GM08714 (cell line): ENCODE measurements around the gene ZNF490.
"Not testable (repeated sequence)": the region's sequence is repeated elsewhere in the genome, so short reads cannot be mapped to it uniquely, and the experiment has no call there.

Experiments
- H3K4me3 ChIP-seq: fragments of 200-500 bp; sonication (Bioruptor generic); 2 replicates; pipeline ENCODE4 v1.5.1; 2014; ENCODE audit warnings: mild to moderate bottlenecking, low read length, inconsistent platforms
- ZNF274 ChIP-seq: IDR thresholded peaks from 2 replicates; pipeline ENCODE4 v1.6.1; 2012; ENCODE audit warnings: mild to moderate bottlenecking, low read depth, low read length

Gene ZNF490

DNA sequence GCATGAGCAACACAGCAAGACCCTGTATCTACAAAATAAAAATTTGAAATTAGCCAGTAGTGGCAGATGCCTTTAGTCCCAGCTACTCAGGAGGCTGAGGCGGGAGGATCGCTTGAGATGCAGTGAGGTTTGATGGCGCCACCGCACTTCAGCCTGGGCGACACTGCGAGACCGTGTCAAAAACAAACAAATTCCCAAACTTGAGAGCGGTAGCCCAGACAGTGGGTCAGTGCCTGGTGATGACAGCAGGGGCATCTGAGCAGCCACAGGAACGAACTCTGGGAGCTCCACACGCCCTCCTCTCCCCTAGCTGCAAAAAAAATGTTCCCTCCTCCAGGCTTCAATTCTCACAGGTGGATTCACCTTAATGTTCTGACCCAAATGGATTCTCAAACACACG is 14.1 kb downstream of the ZNF490 start:
- no peak for TF ChIP-seq ZNF274
- H3K4me3 ChIP-seq, result no peak overlapping the region

DNA sequence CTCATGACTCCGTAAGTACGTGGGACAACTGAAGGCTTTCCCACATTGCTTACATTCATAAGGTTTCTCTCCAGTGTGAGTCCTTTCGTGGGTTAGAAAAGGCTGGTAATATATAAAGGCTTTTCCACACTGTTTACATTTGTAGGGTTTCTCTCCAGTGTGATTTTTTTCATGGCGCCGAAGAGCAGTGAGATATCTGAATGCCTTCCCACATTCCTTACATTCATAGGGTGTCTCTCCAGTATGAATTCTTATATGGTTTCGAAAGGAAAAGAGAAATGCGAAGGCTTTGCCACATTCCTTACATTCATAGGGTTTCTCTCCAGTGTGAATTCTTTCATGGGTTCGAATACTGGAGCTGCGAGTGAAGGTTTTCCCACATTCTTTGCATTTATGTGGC is 29.5 kb downstream of the ZNF490 start:
- H3K4me3 ChIP-seq, result no peak overlapping the region
- peak; percentile 63 for TF ChIP-seq ZNF274

DNA sequence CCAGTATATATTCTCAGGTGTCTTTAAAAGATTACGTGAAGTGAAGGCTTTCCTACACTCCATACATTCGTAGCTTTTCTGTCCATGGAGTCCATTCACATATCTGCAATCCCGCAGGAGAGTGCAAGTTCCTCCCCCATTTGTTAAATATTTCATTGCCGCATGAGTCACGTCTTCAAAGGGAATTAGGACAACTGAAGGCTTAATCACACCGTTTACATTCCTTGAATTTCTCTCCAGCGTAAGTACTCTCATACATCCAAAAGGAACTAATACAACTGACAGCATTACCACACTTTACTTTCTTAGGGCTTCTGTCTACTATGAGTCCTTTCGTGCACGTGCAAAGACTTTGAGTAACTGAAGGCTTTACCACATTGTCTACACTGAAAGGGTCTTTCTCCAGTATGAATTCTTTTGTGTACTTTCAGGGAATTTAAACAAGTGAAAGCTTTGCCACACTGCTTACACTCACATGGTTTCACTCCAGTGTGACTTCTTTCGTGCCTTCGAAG is 30.4 kb downstream of the ZNF490 start:
- TF ChIP-seq ZNF274, result no peak
- H3K4me3 ChIP-seq, result no peak overlapping the region

DNA sequence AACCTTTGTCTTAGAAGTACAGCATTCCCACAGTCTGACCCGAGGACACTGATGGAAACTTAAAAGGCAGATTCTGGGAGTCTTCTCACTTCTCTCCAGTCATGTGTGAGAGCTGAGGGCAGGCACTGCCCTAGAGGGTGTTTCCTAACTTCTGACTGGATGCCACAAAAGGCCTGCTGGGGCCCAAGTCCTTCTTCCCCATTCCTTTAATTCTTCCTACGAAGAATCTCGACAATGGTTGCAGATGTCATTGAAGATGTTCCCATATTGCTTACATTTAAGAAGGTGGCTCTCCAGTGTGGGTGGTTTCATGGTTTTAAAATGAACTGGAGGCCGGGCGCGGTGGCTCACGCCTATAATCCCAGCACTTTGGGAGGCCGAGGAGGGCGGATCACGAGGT is 32.0 kb downstream of the ZNF490 start:
- no peak overlapping the region for H3K4me3 ChIP-seq
- no peak for TF ChIP-seq ZNF274

DNA sequence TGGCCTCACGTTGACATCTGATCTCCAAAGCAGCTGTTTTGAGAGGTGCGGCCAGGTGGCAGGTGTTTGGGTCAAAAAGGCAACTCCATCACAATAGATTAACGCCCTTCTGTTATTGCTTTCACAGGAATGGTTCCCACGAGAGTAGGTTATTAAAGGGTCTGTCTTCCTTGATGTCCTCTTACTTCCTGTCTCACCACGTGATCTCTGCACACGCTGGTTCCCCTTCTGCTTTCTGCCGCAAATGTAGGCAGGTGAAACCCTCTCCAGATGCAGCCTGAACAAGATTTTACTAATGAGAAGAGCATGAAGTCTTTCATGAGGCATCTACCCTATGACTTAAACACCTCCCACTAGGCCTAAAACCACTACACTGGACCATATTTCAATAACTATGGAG is 36.6 kb downstream of the ZNF490 start:
- no peak for TF ChIP-seq ZNF274
- no peak overlapping the region for H3K4me3 ChIP-seq

DNA sequence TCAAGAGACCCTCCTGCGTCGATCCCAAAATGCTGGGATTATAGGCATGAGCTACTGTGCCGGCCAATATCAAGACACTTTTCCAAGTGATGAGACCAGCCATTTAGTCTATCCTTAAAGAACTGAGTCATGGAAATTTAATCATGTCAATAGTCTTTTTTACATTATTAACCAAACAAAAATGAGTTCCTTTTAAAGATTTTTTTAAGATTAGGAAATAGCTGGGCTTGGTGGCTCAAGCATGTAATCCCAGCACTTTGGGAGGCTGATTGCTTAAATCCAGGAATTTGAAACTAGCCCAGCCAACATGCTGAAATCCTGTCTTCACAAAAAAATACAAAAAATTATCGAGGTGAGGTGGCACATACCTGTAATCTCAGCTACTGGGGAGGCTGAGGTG is 42.7 kb downstream of the ZNF490 start:
- TF ChIP-seq ZNF274, result no peak
- no peak overlapping the region for H3K4me3 ChIP-seq

DNA sequence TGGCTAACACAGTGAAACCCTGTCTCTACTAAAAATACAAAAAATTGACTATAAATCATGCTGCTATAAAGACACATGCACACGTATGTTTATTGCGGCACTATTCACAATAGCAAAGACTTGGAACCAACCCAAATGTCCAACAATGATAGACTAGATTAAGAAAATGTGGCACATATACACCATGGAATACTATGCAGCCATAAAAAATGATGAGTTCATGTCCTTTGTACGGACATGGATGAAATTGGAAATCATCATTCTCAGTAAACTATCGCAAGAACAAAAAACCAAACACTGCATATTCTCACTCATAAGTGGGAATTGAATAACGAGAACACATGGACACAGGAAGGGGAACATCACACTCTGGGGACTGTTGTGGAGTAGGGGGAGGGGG is 44.2 kb downstream of the ZNF490 start:
- not testable (repeated sequence) for H3K4me3 ChIP-seq

DNA sequence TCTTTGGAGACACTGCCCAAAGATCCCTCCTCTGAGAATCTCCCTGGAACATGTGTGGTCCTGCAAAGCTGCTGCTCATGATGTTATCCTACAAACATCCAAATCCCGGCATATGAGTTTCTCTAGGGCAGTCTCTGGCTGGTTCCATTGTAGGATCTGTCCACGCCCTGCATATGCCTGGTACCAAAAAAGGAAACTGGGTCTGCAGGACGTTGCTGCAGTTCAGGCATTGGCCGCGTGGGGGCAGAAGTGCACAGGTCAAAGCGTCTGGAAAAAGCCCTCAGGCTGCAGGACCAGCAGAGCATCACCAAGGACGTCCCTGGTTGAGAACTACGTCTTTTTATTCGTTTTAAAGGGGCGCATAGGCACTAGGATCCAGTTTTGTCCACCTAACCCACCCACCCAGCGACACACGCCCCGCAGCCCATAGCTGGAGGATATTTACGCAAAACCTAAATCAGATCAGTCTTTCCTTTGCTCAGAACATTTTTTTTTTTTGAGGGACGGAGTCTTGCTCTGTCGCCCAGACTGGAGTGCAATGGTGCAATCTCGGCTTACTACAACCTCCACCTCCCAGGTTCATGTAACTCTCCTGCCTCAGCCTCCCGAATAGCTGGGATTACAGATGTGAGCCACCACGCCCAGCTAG is 46.5 kb downstream of the ZNF490 start:
- TF ChIP-seq ZNF274, result no peak
- no peak overlapping the region for H3K4me3 ChIP-seq

DNA sequence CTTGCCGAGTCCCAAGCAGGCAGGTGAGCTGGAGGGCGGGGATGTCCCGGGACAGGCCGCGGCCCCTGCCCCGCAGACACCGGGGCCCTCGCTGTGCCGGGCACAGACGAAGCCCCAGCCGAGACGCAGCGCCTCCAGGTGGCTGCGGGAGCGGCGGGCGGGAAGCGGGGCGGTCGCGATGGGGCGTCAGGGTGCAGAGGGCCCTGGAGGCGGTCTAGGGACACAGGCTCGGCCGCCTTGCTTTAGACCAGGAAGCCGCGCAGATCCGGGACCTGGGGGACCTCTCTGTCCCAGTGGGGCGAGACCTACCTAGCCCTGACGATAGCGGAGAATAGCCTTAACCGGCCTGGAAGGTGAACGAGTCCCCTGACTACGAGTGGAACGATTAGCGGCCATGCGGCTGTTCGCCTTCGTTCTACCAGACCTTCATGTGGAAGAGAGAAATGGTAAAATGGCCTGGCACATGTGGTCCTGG is 55.1 kb downstream of the ZNF490 start:
- TF ChIP-seq ZNF274, result no peak
- no peak overlapping the region for H3K4me3 ChIP-seq

DNA sequence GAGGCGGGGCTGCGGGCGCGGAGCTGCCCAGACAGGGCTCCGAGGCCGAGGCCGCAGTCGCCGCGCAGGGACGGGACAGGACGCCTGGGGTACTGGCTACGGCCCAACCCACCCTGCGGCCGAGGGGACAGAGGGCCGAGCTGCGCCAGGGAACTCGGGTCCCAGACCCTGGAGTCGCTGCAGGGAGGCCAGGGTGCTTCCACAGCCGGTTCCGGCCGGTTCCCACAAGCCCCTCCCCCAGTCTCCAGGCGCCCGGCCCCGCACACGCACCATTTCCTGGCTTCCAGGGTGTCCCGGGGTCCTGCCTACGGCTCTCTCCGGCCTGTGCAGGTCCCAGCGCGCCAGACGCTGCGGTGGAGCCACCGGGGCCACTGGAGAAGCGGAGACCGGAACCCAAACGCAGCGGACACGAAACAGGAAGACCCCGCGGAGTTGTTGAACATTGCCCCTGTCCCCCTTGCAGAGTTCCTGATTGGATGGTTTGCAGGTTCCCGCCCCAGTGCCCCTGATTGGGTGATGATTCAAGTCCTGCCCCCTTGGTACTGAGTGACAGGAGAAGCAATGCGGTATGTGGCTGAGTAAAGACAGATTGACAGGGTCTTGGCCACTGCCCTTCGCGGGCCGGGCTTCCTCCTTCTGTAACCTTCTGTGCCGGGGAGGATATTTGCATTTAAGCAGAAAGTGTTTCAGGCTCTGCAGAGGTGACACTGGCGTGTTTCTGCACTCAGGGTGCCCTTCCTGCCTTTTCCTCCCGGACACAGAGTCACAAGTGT is 59.4 kb downstream of the ZNF490 start, which contains the start of gene ZNF564:
ZNF564 (minus strand) TSS at position 423 of the 773 bp plus-strand sequence; CDS start at position 273, 150 bp downstream.
- peak within 1 kb of the TSS; percentile 97 for H3K4me3 ChIP-seq
- TF ChIP-seq ZNF274, result no peak

DNA sequence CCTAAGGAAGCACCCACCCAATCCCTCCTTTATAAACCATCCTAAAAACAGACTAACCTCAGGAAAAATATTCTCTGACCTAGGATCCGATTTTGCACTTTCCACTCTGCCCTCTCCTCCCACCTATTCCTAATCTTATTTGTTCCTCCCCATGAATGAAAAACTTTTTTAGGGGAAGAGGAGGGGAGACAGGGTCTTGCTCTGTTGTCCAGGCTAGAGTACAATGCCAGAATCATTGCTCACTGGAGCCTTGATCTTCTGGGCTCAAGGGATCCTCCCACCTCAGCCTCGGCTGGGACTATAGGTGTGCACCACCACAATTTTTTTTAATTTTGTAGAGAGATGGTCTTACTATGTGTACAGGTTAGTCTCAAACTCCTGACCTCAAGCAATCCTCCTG is 63.7 kb downstream of the ZNF490 start:
- H3K4me3 ChIP-seq, result no peak overlapping the region
- TF ChIP-seq ZNF274, result no peak

DNA sequence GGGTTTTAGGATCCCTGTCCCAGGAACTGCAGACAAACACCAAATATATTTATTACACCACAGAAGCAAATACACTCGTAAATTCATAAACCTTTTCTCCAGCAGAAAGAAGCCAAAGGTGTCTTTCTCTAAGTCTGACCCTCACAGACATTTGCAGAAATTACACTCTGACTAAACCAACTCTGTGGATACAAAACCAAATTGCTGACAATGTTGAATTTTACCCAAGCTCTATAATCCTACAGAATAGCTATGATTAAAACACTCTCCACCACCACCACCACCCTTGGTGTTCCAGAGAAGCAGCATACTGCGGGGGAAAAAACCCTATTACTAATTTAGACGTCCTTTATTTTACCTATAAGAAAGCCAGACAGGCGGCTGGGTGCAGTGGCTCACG is 64.5 kb downstream of the ZNF490 start:
- no peak overlapping the region for H3K4me3 ChIP-seq
- no peak for TF ChIP-seq ZNF274

DNA sequence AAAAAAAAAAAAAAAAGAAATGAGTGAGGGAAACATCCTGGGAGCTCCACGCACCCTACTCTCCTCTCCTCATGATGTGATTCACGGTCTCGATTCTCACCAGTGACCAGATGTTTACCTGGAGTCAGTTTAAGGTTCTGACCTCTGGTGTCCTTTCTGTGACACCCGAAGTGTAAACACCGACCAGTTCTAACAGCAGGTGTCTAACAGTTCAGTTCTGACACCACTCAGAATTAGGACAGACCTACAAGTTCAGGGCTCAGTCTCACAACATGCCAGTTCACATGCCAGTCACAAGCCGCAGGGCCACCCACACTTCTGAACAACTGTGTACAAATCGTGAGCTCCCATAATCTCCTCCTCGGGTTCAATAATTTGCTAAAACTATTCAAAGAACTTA is 65.3 kb downstream of the ZNF490 start:
- TF ChIP-seq ZNF274, result no peak
- no peak overlapping the region for H3K4me3 ChIP-seq

DNA sequence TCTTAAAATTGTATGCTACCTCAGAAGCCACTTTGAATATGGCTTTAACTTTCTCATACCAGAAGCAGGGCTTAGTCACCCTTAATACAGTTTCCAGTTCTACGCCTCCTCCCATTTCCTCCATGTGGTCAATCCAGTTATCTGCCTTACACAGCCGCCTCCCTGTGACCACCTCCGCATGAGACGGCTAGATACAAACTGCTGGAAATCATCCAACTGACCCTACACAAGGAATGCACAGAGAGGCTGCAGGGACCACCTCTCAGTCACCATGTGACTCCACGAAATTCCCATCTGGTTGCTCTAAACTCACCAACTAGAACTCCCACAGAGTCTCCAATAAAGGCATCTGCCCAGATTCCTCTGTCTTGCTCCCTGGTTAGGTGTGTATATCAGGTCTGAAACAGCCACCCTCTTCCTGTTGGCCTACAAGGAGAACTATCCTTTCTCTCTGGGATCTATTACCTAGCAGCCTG is 66.2 kb downstream of the ZNF490 start:
- TF ChIP-seq ZNF274, result no peak
- H3K4me3 ChIP-seq, result no peak overlapping the region

DNA sequence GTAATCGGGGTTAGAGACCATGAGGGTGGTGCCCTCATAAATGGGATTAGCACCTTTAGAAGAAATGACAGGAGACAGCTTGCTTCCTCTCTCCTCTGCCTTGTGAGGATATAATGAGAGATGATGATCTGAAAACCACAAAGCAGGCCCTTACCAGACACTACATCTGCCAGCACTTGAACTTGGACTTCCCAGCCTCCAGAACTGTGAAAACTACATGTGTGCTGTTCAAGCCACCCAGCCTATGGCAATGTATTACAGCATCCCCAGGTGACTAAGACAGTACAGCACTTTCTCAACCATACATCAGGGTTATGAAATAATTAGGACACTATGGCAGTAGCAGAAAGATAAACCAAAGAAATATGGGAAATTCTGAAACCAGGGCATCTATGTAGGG is 66.8 kb downstream of the ZNF490 start:
- no peak for TF ChIP-seq ZNF274
- no peak overlapping the region for H3K4me3 ChIP-seq
